Measurements from ENCODE around the gene CHIA.

GRCh38 chr1:111346089-111346885 is 55.6 kb downstream of the CHIA start:
- TF ChIP-seq, protein P1, sequence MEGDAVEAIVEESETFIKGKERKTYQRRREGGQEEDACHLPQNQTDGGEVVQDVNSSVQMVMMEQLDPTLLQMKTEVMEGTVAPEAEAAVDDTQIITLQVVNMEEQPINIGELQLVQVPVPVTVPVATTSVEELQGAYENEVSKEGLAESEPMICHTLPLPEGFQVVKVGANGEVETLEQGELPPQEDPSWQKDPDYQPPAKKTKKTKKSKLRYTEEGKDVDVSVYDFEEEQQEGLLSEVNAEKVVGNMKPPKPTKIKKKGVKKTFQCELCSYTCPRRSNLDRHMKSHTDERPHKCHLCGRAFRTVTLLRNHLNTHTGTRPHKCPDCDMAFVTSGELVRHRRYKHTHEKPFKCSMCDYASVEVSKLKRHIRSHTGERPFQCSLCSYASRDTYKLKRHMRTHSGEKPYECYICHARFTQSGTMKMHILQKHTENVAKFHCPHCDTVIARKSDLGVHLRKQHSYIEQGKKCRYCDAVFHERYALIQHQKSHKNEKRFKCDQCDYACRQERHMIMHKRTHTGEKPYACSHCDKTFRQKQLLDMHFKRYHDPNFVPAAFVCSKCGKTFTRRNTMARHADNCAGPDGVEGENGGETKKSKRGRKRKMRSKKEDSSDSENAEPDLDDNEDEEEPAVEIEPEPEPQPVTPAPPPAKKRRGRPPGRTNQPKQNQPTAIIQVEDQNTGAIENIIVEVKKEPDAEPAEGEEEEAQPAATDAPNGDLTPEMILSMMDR (IDR thresholded peaks at IDR 0.05), result no peak
- TF ChIP-seq POLR2AphosphoS5 (IDR thresholded peaks at IDR 0.05), result peak; percentile 20 to 81 (median 58)

All from sigmoid colon (tissue), 4 donors.